GM18499 (cell line): ENCODE measurements around the gene CCDC136.

Experiments used
- ATAC-seq: cut with Tn5 transposase; IDR thresholded peaks from one replicate; pipeline ENCODE4 v1.9.1; 2021; ENCODE audit warnings: moderate number of reproducible peaks; ENCODE audit not compliant: insufficient read depth, unreplicated experiment

Gene CCDC136

GRCh38 chr7:128775744-128776474 lies 15.9 kb upstream of the CCDC136 start, which contains the start of gene OPN1SW:
OPN1SW (minus strand) TSS chr7:128775794; CDS start chr7:128775781, 13 bp downstream.
- no peak for ATAC-seq

- no peak for ATAC-seq
Observed at GRCh38 chr7:128777156-128778123, 14.3 kb upstream of the CCDC136 start.

DNA sequence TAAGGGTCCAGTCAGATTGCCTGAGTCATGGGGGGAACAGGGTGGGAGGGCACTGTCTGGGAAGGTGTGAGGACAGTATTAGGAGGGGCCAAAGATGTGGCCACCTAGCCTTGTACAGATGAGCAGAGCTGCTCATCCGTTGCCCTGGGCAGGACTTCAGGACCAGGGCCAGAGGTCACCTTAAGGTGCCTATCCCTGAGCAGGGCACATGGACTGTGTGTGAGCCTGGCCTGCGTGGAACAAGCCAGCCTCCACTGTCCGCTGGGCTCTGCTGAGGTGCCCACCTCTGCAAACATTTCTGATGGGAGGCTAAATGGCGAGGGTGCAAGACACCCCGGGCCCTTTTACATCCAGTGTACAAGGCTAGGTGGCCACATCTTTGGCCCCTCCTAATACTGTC lies 12.8 kb upstream of the CCDC136 start:
- no peak for ATAC-seq

GRCh38 chr7:128781126-128781525 lies 10.6 kb upstream of the CCDC136 start:
- ATAC-seq, result no peak

- no peak for ATAC-seq
Observed at GRCh38 chr7:128781851-128782250, 9.9 kb upstream of the CCDC136 start.

DNA sequence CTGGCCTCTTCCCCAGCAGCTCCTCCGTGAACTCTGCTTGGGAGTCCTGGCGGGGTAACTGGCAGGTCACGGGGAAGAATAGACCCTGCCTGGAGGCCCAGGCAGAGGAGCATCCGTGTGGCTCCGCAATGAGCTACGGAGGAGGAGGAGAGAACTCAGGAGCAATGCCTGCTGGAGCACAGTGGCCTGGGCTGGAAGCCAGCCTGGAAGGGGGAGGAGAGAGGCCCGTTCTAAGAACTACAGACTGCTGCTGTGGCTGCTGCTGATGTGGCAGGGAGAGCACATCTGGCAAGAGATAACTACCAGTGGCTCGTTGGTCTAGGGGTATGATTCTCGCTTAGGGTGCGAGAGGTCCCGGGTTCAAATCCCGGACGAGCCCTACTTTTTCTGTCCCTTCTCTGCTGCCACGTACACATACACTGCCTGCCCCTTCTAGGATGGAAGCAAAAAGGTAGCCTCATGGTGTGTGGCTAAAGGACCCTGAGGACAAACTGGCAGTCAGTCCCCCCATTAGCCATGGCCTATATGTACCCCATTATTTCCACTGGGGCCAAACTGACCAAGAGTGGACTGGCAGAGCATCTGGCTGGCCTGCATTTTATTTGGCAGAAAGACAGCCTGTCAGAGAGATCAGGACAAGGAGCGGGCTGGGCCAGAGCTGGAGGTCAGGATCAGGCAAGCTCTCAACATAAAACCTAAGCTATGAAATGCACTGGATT lies 8.5 kb upstream of the CCDC136 start:
- ATAC-seq, result no peak

- no peak for ATAC-seq
Observed at GRCh38 chr7:128785738-128786137, 6.0 kb upstream of the CCDC136 start.

- ATAC-seq, result no peak
Observed at GRCh38 chr7:128788446-128789412, 3.0 kb upstream of the CCDC136 start.

DNA sequence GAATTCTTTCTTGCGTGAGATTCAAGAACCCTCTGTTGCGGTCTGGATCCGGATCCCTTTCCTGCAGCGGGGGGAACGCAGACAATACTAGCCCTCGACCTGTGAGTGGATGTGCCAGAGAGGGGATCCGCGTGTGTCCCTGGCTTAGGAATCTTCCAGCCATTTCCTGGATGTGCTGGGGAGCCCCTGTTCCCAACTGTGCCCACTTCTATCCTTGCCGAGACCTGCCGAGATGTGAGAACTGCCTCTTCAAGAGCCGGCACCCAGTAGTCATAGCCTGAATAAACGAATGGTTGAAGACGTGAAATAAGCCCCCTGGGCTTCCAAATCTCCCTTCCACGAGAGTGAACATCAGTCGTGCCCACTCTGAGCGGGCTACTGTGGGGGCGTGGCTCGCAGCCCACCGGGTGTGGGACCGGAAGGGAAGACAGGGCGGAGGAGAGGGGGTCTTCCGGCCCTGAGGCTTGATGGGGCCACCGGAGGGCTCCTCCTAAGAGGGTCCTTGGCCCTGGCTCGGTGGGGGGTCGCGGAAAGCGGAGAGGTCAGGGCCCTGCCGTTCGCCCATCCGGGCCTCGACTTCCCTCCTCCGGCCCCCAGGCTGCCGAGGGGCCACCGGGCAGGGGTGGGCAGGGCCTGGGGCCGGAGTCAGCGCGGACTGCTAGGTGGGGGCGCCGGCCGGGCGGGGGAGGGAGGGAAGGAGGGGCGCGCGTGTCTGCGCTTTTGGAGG lies 1.3 kb upstream of the CCDC136 start:
- ATAC-seq, result no peak

GRCh38 chr7:128791972-128792327 lies 182 bp downstream of the CCDC136 start:
- ATAC-seq, result no peak

- no peak for ATAC-seq
Observed at GRCh38 chr7:128792471-128793180, 858 bp downstream of the CCDC136 start.

DNA sequence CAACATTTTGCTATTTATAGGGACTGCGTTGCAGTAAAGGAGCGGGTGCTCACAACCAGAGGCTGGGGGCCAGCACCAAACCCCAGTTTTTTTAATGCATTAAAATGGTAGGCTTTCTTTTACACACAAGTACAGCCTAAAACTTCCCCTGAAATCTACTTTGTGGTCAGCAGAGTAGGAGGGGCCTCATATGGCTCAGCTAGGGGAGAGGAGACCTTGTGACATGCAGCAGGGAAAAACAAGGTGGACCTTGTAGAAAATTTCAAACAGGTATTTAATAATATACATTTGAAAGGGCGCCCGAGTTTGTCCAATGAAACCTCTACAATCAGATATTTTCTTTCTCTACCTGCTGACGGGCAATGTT lies 1.4 kb downstream of the CCDC136 start:
- no peak for ATAC-seq

- no peak for ATAC-seq
Observed at GRCh38 chr7:128794020-128794419, 2.3 kb downstream of the CCDC136 start.

DNA sequence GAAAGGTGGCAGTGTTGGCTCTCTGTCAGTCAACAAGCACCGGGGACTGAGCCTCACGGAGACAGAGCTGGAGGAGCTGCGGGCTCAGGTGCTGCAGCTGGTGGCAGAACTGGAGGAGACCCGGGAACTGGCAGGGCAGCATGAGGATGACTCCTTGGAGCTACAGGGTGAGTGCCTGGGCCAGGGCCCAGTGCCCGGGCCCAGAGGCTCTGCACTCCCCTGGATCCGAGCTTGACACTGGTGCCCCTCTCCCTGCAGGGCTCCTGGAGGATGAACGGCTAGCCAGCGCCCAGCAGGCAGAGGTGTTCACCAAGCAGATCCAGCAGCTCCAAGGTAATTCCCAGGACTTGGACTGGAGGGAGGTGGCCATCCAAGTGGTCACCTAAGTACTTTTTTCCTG lies 2.7 kb downstream of the CCDC136 start:
- ATAC-seq, result no peak

- no peak for ATAC-seq
Observed at GRCh38 chr7:128795129-128795528, 3.4 kb downstream of the CCDC136 start.

DNA sequence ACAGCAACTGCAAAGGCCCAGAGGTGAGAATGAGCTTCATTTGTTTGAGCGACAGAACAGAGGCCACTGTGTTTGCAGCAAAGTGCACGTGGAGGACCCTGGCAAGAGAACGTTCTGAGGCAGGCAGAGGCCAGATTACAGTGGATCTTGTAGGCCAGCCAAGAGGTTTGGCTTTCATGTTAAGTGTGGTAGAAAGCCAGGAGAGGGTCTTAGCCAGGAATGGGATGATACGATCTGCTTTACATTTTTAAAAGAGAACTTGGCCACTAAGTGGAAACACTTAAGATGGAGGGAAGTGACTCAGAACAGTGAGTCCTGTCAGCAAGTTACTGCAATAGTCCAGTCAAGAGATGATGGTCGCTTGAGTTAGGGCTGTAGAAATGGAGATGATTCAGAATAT lies 4.6 kb downstream of the CCDC136 start:
- ATAC-seq, result no peak

DNA sequence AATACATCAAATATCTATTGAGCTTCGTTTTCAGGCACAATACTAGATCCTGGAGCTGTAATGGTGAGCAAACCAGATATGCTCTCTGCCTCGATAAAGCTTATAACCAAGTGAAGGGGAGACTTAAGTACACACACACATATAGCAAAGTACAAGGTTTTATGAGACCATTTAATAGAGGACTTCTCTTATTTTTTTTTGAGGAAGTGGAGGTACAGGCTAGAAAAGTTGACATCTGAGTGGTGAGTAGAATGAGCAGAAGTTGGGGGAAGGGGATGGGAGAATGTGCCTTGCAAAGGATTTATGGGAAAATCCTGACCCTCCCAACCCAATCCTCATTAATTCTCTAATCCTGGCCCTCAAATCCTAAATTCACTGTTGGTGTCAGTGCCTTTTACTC lies 7.7 kb downstream of the CCDC136 start:
- ATAC-seq, result no peak

GRCh38 chr7:128800567-128800966 lies 8.8 kb downstream of the CCDC136 start:
- ATAC-seq, result no peak
